Muscle of arm (tissue), 14 donors: Measurements from ENCODE around the gene UGT2B28. TPM values are rescaled to one million over a fixed set of nuclear protein-coding genes. Genes with fewer than 3 reads are reported as not detected.
"Not testable (repeated sequence)": the region's sequence is repeated elsewhere in the genome, so short reads cannot be mapped to it uniquely, and the experiment has no call there.

Source experiments
- DNase-seq: peaks from one replicate; pipeline ENCODE4 v3.0.0-alpha.2; 2013
- long read RNA-seq, 11 donors: transcript quantifications; one replicate each; lab custom pipeline, GENCODE V29; 2026
- polyA plus RNA-seq, 12 donors: library from polyadenylated mRNA; unstranded; fragments of 120-200 nt; gene quantifications; one replicate each; pipeline ENCODE4 v1.2.1, GENCODE V29; 2013; ENCODE audit not compliant: insufficient read length in 12 of 12

Gene UGT2B28
- not detected for polyA plus RNA-seq
- long read RNA-seq, donor 1 = 0 reads
- long read RNA-seq, donor 2 = 0 reads
- long read RNA-seq, donor 3 = 0 reads
- long read RNA-seq, donor 4 = 0 reads
- long read RNA-seq, donor 5 = 0 reads
- long read RNA-seq, donor 6 = 0 reads
- long read RNA-seq, donor 7 = 0 reads
- long read RNA-seq, donor 8 = 0 reads
- long read RNA-seq, donor 9 = 0 reads
- long read RNA-seq, donor 10 = 0 reads
- long read RNA-seq, donor 11 = 0 reads

DNA sequence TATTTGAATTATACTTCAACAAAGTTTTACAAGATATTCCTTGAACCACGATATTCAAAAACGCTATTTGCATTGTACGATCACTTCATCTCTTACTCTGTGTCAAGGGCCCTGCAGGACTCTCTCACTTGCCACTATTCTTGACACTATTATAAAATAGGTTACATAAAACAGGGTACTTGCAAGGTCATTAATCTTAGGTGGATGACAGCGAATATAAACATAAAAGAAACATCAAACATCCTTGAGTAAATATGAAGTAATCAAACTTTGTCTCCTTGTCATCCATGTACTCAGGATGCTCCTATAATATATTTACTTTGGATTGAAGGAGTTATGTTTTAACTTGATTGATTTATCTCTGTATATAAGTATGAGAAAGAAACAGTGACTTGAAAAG lies at the start of gene UGT2B28:
Gene UGT2B28, plus strand, starts transcription at position 395 of the 400 bp plus-strand sequence. CDS start 26 bp downstream, outside the sequence.
- DNase-seq = not testable (repeated sequence)

DNA sequence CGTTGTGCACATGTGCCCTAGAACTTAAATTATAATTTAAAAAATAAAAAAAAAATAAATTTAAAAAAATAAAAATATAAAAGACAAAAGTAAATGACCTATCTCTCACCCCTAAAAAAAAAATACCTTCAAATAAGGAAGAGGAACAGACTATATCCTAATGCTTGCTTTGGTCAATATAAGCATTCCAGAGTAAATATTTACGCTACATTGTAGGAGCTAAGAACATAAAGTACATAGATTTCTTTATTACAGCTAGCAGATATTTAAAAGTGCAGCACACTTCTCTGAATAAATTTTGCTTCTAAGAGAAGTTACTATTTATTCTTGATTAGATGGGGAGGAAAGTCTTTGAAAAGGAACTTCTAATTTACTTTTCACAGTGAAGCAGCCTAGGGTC lies 41.2 kb upstream of the UGT2B28 start:
- DNase-seq = no peak

- no peak for DNase-seq
These were observed 40.6 kb upstream of the UGT2B28 start for GRCh38 chr4:69239557-69240168.

DNA sequence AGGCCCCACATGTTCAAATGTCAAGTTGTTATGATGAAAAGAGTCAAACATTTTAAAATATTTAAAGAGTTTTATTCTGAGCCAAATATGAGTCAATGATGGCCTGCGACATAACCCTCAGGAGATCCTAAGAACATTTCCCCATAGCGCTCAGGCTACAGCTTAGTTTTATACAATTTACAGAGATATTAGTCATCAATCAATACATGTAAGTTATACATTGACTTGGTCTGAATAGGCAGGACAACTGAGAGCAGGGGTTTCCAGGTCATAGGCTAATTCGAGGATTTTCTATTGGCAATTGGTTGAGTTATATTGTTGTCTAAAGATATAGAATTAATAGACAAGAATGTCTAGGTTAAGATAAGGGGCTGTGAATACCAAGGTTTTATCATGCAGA lies 39.5 kb upstream of the UGT2B28 start:
- not testable (repeated sequence) for DNase-seq

GRCh38 chr4:69241746-69242145 lies 38.5 kb upstream of the UGT2B28 start:
- not testable (repeated sequence) for DNase-seq

GRCh38 chr4:69242562-69243240 lies 37.6 kb upstream of the UGT2B28 start:
- DNase-seq = not testable (repeated sequence)

GRCh38 chr4:69250884-69251283 lies 29.4 kb upstream of the UGT2B28 start:
- DNase-seq = not testable (repeated sequence)

GRCh38 chr4:69253147-69253772 lies 27.0 kb upstream of the UGT2B28 start:
- DNase-seq = not testable (repeated sequence)

DNA sequence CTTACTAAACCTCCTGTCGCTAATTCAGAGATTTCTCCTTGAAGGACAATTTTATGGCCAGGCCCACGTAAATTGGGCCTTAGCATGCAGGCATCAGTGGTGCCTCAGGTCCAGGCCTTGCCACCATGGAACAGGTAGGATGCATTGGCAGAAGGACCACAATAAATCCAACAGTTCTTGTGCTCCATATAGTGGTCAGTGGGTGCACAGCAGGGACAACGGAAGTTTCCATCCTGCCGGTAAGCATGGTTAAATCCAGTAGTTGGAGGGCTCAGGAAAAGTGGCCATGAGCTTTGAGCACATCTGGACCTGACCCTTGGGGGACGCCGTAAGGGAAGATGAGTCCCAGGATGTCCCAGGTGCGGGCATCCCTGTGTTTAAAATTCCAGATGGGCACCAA lies 11.7 kb upstream of the UGT2B28 start:
- DNase-seq = not testable (repeated sequence)

- not testable (repeated sequence) for DNase-seq
These were observed 16.1 kb downstream of the UGT2B28 start for GRCh38 chr4:69296356-69296755.

GRCh38 chr4:69308426-69309033 lies 28.3 kb downstream of the UGT2B28 start:
- DNase-seq = not testable (repeated sequence)

DNA sequence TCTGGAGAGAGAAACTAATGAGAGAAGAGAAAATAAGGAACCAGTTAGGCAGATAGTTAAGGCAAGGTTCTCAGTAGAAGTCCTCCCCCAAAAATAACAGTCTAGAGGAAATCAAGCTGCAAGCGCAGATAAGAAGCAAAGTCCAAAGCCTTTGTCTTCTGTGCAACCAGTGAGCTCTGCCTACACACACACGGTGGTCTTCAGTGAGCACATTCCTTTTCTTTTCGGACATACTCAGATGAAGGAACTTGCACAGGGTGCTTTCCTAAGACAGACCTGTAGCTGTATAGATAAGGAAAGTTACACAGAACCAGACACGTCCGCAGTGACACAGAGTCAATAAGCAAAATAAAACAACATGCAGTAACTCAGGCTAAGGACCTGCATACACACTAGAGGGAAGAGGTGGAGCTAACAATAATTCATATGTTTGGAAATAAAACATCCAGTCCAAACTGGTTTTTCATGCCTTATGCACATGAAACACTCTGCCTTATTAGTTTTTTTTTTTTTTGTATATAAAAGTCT lies 29.3 kb downstream of the UGT2B28 start:
- DNase-seq = not testable (repeated sequence)

- not testable (repeated sequence) for DNase-seq
These were observed 30.0 kb downstream of the UGT2B28 start for GRCh38 chr4:69310262-69310661.

DNA sequence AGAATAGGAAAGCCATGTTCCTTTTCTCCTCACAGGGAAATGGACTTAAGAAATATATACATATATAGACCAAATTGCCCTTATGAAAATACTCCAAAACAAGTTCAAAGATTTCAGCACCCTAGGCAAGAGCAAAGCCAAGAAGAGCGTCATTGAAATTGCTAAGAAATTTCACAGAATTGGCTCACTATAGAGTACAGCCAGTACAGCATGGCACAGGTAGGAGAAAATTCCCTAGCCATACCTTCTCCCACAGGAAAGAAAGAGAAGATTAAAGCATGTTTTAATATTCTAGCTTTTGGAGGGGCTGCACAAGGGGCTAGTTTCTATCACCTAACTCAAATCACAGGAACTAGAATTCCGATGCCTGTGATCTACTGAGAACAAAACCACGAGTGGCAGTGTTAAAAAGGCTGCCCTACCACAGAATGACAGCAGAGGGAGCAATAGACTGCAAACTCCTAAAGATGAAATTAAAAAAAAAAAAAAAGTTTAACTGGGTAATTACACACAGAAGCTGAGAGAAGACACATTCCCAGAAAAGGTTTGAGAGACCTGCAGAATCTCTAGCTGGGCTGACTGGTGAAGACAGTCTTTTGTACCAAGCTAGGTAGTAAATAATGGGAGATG lies 37.5 kb downstream of the UGT2B28 start:
- DNase-seq = peak; percentile 16

GRCh38 chr4:69321153-69321729 lies 41.0 kb downstream of the UGT2B28 start:
- no peak for DNase-seq

GRCh38 chr4:69322055-69322454 lies 41.8 kb downstream of the UGT2B28 start:
- DNase-seq = no peak

DNA sequence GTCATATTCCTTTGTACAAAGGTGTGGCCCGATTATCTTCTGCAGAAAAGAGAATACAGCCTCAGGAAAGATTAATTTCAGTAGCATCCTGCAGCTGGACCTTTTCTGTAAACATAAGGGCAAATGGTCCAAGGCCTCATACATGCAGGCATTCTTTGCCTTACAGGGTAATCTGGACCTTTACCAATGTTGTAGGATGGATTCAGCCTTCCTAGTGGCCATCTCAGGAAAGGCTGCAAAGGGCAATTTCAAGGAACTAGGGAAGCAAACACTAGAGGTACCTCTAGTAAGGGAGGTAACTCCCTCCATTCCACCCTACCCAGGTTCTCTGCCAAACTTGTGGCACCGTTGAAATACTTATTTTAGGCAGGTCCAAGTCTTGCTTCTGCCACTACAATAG lies 43.0 kb downstream of the UGT2B28 start:
- DNase-seq = no peak

GRCh38 chr4:69330345-69331047 lies 50.2 kb downstream of the UGT2B28 start:
- peak; percentile 49 for DNase-seq

- DNase-seq = not testable (repeated sequence)
These were observed 51.0 kb downstream of the UGT2B28 start for GRCh38 chr4:69331304-69331703.

GRCh38 chr4:69335485-69335884 lies 55.2 kb downstream of the UGT2B28 start:
- not testable (repeated sequence) for DNase-seq
